HG03139 (cell line): ENCODE measurements around the gene CCDC182.

Experiments used
- ATAC-seq: cut with Tn5 transposase; IDR thresholded peaks from one replicate; pipeline ENCODE4 v1.9.1; 2021; ENCODE audit not compliant: unreplicated experiment

CCDC182 gene

DNA sequence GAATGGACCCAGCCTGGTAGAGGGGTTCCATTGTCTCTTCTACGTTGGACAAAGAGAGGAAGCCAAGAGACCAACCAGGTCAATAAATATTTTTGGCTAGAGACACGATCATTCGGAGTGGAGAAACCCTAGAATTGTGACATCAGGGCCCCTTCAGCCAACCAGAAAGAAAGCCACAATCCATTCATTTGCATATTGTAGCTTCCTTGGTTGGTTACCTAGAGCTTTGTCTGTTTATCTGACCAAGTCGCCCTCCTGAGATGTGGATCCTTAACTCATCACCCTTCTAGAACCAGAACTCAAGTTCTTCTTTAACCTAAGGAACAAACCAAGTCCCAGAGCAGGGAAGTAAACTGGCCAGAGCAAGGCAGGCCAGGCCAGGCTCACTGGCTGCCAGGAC, at the start of gene CCDC182:
CCDC182 (minus strand) TSS at position 58 of the 400 bp plus-strand sequence; CDS start at position 31, 27 bp downstream.
- ATAC-seq, result no peak

DNA sequence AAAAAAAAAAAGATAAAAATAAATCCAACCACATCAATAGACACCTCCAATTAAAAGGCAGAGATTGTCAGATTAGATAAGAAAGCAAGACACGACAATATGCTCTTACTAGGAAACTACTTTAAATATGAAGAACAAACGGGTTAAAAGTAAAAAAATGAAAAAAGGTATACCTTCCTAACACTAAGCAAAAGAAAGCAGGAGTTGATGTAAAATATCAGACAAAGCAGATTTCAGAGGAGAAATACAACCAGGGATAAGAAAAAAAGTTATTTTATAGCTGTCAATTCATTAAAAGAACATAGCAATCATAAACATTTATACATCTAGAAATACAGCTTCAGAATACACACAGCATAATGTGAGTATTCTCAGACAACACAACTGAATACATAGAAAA, 49.7 kb upstream of the CCDC182 start:
- no peak for ATAC-seq

DNA sequence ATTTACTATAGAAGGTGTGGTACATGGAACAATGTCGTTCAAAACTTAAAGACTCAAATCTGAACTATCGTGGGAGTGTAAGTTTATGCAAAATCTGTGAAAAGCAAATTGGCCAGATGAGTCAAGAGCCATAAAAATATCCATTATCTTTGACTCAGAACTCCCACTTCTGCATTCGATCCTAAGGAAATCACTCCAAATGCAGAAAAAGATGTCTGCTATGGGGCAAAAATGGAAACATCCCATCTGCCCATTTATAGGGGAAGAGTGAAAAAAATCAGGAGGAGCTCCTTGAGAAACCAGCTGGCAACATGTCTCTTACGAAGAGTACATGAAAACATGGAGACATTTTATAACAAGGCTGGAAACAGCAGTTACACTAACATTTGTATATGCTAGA, 43.6 kb upstream of the CCDC182 start:
- no peak for ATAC-seq

DNA sequence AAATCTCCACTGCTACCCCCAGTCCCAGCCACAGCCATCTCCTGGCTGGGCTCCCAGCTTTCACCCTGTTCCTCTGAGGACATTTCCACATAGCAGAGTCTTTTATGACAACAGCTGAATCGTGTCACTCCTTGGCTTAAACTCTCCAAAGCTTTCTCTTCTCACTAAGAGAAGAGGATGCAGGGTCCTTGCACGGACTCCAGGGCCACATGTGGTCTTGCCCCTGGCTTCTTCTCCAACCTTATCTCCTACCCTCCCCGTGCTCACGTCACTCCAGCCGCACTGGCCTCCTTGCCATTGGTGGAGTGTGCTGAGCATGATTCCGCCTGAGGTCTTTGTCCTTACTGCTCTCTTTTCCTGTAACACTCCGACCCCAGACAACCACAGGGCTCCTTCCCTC, 39.9 kb upstream of the CCDC182 start:
- no peak for ATAC-seq

DNA sequence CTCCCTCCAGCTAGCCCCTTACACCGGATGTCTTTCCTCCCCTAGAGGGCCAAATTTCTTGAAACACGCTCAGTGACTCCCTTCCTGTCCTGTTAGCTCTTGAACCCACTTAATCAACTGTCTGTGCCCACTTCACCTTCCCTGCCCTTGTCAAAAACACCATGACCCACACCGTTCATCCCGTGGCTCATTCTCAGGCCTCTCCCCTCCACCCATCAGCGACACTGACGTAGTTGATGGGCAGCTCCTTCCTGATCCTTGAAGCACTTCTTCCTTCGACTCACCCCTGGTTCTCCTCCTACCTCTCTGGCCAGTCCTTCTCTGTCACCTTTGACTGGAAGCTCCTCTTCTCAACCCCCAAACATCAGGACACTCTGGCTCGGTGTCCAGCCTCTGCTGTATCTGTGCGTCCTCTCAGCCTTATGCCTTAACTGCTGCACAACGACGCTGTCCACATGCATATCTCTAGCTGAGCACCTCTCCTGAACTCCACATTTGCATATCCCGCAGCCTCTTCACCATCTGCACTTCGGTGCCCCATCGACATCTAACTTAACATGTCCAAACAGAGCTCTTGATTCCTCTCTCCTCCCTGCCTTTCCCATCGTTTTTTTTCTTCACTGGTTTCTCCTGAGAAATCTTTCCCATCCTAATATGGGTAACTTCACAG, 39.3 kb upstream of the CCDC182 start:
- no peak for ATAC-seq

DNA sequence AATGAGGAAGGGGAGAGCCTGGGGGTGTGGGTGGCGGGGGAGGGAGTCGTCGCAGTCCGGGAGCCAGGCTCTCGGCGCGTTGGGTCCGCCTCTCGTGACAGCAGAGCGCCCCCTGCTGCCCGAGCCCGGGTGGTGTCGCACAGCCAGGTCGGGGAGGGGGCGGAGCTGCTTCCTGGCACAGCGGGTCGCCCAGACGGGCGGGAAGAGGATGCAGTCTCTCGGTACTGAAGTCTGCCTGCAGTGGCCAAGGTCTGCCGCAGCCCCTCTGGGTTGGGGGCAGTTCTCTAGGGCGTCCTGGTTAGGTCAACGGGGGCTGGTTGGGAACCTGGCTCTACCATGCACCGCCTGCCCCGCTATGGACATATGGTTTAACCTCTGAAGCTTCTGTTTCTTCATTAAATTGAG, 38.2 kb upstream of the CCDC182 start:
- ATAC-seq, result no peak

DNA sequence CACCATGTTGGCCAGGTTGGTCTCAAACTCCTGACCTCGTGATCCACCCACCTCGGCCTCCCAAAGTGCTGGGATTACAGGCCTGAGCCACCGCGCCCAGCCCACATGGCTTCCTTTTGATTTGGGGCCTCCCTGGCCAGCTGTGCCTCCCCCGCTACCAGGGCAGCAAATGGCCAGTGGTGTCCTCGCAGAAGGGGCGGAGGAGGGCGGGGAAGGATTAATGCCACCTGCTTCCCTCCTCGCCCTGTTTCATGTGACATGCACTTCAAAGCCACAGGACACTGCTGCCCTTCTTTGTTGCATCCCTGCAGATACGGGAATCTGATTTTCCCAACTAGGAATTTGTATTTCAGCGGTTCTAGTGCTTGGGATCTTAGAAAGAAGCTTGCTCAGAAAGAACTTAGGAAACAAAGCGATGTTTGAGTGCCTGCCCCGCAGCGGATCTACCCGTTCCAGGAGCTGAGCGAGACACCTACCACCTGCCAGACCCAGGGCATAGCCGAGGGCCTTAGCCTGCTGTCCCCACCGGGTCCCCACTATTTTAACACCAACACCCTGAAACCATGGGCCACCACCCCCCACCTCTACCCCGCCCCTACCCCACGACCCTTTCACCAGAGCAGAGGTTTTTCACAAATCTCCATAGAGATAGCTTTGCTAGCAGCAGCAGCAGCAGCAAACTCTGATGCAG, 37.7 kb upstream of the CCDC182 start:
- ATAC-seq, result no peak

DNA sequence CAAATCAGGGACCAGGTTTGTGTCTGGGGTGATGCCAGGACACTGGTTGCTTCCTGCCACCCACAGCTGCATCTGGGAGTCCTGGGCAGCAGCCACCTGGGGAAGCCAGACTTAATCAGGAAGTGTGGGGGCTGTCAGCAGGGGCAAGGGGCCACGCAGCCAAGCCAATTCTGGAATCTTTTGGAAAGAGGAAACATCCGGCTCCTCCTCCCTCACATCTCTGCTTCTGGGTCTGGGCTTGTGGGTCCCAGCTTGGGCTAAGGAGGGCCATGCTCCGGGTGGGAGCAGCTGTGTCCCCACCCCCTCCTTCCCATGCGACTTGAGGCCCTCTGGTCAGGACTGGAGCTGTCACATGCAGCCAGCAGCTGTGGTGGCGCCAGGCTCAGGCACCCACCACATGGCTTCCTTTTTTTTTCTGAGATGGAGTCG, 37.0 kb upstream of the CCDC182 start:
- ATAC-seq, result no peak

DNA sequence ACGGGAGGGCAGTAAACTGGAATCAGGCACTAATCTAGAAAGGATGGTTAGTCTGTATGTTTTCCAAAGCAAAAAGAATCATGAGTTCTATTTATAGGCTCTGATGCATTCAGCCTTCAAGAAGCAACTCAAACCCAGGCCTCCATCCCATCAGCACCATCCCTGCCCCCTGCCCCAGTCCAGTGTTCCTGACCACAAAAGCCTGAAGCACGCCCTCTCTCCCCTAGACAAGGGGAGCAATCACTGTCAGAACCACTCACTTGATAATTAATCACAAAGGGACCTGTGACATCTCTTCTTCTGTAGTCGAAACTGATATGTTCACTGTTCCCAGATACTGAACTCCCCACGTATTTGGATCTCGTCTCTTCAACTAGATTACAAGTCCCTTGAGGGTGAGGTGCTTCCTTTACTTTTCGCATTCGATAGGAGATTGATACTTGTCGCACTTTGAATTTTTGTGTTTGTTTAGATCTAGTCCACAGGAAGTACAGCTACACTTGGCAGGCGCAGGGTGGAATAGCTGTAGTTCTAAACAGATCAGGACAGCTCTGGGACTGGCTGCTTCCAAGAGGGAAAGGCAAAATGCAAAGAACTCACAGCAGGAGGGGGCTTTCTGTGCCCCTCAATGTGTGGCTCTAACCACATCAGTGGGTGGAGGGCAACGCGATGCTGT, 36.4 kb upstream of the CCDC182 start:
- ATAC-seq, result no peak

DNA sequence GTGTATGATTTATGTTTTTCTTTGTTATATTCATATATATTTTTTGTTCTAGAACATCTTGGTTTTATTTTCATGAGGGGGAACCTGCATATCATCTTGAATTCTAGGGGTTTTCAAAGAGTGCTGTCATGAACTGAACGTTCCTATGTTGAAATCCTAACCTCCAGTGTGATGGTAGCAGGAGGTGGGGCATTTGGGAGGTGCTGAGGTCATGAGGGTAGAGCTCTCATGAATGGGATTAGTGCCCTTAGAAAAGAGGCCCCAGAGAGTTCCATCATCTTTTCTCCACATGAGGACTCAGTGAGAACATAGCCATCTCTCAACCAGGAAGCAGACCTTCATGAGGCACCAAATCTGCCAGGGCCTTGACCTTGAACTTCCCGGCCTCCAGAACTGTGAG, 34.6 kb upstream of the CCDC182 start:
- no peak for ATAC-seq

DNA sequence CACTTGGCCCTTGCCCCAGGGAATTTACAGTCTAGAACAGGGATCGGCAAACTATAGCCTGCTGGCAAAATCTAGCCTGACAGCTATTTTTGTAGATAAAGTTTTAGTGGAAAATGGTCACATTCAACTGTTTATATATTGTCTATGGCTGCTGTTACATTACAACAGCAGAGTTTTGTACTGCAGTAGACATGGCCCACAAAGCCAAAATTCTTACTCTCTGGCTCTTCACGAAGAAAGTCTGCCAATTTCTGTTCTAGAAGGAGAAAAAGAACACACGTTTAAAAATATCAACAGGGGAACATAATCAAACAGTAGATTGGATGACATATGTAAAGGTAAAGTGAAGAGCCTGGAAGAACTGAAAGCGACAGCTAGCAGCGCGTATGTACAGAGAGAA, 33.2 kb upstream of the CCDC182 start:
- no peak for ATAC-seq

DNA sequence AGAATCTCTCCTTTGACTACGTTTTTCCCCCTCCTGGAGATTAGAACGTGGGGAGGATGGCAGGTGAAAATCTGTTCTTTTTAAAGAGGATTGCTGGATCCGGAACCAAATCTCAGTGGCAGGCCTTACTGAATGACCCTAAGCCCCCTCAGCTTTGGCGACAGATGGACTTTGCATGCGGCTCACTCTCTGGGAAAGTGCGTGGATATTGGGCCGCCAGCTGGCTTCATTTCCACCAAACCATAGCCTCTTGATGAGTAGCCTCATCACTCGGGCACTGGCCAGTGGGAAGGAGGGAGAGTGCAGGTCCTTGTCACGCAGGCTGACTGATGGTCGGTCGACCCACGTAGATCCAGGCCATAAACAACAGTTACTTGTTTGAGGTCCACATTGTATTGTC, 31.3 kb upstream of the CCDC182 start:
- ATAC-seq, result no peak

DNA sequence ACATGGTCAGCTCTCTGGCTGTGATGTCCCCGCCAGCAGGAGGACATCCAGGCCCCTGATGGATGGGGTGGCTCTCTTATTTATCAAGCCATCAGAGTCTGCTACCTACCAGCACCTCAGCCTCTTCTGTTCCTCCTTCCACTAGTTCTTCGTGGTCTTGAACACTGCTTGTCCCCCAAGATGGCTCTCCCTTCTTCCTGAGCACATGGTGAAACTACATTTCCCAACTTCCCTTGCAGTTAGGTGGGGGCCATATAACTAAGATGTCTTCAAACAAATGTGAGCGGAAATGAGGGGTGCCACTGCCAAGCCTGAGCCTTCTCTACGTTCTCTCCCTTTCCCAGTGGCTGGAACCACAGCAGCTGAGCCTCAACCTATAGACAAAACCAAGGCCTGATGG, 29.8 kb upstream of the CCDC182 start:
- ATAC-seq, result no peak

DNA sequence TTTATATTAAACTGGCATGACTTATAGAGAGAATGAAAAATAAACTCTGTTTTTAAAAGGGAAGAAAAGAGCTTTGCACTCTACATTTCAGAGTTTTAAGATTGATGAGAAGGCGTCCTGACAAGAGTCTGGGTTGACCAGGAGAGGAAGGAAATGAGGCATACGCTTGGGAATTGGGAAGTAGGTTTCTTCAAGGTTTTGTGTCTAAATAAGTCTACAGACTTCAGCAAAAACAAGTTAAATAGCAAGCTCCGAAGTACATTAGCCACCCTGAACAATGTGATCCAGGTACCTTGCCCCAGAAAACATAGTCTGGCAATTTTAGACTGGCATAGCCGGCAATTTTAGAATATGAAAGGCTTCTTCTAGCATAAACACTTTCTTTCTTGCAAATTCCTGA, 28.5 kb upstream of the CCDC182 start:
- ATAC-seq, result no peak

DNA sequence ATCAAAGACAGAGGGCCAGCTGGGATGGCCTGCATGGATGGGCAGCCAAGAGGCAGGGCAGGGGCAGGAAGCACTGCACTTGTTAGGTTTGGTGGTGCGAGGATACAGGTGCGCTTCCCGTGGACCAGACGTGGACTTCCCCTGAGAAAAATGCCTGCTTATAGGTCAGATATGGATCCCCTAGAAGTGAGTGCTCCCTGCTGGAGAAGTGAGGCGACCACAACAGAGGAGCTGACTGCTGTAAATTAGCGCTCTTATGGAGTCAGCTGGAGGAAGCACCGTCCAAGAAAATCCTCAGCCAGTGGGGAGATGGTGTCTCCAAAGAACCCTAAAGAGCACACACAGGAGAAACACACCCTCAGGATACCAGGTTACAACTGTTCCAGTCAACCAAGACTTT, 27.7 kb upstream of the CCDC182 start:
- no peak for ATAC-seq

DNA sequence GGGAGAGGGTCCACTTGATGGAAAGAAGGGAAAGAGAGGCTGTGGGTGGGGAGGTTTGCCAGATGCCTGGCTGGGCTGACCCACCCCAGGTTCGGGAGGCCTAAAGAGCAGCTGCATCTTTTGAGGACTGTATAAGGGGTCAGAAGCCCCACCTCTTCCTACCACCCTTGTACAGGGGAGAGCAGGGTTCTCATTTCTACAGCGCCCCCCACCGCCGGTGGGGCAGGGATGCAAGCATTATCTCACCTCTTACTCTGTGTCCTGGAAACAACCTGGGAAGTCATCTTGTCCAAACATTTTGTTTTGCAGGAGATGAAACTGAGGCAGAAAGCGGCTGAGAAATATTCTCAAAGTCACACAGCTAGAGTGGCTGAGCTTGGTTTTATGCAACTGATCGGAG, 22.5 kb upstream of the CCDC182 start:
- ATAC-seq, result no peak

DNA sequence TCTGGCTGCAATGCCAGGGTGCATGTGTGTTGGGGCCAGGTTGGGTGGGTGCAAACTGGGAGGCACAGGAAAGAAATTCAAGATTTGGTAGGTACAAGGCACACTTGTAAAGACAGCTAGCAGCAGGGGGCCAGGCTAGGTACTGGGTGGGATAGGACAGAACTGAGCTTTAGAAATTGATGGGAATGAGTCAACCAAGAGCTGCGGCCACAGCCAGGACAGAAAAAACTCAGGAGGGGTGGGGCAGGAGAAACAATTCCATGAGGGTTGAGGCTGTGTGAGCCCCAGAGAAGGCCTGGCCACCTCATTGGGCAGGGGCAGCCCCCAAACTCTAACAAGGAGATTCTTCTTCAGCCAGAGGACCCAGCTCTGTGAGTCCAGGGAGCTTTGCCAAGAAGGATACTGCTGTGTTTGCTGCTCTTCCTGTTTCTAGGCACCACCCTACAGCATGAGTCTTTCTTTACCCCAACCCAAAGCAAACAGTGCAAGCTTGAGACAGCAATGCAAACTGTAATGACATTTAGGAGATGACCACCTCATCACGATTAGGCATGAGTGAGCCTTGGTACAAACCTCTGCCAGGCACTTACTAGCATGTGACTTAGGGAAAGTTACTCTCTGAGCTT, 21.3 kb upstream of the CCDC182 start:
- no peak for ATAC-seq

DNA sequence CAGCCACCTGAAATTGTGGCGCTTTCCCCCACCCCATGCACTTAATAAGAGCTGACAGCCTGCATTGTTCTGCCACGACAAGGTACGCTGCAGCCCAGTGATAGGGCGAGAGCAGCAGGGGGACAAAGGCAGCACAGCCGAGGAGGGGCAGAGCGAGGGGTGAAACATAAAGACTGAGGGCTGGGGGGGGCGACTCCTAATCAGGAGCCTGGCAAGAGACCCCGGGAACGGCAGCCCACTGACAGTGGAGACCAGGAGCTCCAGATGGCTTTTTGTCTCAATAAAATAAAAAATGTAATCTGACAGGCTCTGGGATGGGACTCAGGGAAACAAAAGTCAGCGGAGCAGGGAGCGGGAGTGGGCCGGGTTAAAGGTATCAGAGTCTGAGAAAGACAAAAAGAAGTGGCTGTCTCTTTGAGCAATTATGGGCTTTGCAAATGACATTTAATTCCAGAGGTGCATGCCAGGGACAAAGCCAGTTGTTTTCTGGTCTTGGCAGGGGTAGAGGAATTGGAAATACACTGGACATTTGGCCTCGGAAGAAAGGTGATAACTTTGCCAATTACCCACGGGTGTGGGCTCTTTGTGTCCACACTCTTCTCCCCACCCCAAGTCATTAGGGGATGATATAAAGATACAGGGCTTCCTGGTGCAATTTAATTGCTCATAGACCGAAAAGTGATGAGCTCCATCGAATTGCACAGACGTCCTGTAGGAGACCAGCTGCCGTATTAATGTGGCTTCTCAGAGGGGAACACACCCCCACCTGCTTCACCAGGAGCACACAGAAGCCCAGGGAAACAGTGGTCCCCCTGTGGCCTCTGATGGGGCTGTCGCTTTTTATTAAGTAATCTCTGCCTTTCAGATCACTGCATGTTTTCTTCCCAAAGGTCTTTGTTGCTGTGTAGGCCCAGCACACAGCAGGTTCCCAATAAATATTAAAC, 17.6 kb upstream of the CCDC182 start:
- ATAC-seq, result no peak

DNA sequence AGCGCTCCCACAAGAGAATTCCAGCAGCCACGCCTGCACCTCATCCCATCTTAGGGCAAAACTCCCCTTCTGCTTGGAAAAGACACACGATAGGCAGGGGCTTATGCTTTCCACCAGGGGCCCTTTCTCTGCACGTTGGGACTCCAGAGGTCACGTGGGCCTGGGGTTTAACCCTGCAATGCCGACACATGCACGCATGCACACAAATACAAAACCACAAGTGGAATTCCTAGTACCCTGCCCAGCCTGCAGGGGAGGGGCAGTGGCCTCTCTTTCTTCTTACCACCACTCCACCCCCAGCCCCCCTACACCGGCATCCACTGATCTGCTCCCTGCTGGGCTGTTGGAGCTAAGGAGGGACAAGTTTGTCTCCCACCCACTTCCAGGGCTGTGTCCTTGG, 16.8 kb upstream of the CCDC182 start:
- no peak for ATAC-seq

DNA sequence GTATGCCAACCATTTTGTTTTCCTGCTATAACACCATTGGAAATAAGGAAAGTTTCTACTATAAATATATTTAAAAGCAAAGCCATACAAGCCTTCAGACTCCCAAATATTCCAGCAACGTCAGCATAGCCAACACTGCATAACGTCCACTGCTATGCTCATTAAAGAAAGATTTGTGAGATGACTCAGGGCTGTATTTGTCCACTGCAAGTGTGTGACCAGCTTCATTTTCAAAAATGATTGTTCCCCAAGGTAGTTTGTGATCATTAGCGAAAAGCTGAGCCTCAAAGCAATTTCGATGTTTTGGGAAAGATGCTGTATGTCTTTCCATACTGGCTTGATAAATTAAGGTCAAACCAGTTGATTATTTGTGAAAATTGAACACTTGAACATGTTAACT, 14.9 kb upstream of the CCDC182 start:
- no peak for ATAC-seq

DNA sequence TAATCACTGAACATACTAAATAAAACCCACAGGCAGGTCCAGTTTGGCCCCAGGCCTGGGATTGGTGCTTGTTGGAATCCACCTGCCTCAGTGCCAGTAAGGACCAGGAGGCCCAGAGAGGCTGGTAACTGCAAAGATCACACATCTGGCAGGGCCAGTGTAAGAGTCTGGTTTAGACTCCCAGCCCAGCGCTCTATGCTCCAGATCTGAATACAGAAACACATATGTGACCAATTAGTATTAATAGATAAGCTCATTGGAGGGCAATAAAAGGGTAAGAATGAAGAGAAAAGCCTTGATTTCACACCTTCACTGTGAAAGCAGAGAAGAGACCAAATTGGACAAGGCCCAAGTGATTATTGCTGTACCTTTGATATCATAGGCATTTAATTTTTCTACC, 13.6 kb upstream of the CCDC182 start:
- no peak for ATAC-seq
